HG03039 (cell line): Measurements from ENCODE around the gene C3orf20.
"Not testable (repeated sequence)": the region's sequence is repeated elsewhere in the genome, so short reads cannot be mapped to it uniquely, and the experiment has no call there.

ENCODE experiments used
- ATAC-seq: cut with Tn5 transposase; IDR thresholded peaks from one replicate; pipeline ENCODE4 v1.9.1; 2021; ENCODE audit warnings: mild to moderate bottlenecking, moderate library complexity; ENCODE audit not compliant: unreplicated experiment

C3orf20 gene

GRCh38 chr3:14752979-14753378, 78.0 kb downstream of the C3orf20 start:
- ATAC-seq, result not testable (repeated sequence)

GRCh38 chr3:14757153-14757700, 82.3 kb downstream of the C3orf20 start:
- no peak for ATAC-seq

GRCh38 chr3:14758297-14758696, 83.4 kb downstream of the C3orf20 start:
- no peak for ATAC-seq

- ATAC-seq, result no peak
These were observed 84.0 kb downstream of the C3orf20 start for GRCh38 chr3:14758959-14759358.

DNA sequence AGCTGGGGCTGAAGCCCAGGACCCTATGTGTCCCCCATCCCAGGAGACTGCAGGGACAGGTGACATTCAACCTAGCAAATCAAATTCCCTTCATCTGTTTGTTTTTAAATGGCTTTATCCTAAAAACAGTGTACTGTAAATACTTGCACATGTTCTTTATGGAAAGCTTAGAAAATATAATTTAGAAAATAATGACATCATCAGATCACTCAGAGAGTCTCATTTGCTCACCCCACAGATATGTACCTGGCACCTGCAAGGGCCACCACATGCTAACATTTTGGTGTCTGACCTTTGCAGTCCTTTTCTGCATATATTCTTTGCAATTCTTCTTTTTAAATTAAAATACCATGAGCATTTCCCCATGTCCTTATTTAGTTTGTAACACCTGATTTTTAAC, 85.2 kb downstream of the C3orf20 start:
- no peak for ATAC-seq

GRCh38 chr3:14761121-14761672, 86.3 kb downstream of the C3orf20 start:
- ATAC-seq, result no peak

GRCh38 chr3:14761866-14762265, 86.9 kb downstream of the C3orf20 start:
- no peak for ATAC-seq

DNA sequence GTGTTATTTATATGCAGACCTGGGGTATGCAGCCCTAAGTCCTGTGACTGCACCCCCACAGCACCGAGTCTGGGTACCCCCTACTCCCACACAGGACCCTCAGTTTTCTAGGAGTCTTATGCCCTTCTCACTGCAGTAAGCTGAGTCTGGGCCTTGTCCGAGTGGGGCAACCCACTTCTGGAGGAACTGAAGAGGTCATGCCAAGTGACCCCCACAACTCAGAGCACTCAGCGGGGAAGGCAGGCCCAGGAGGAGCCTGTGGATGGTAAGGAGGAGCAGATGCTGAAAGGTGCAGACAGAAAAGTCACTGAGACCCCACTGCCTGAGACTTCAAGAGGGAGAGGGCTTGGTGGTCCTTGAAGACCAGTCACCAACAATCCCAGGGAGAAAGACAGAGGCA, 87.8 kb downstream of the C3orf20 start:
- ATAC-seq, result no peak

- no peak for ATAC-seq
These were observed 89.6 kb downstream of the C3orf20 start for GRCh38 chr3:14764331-14765059.

DNA sequence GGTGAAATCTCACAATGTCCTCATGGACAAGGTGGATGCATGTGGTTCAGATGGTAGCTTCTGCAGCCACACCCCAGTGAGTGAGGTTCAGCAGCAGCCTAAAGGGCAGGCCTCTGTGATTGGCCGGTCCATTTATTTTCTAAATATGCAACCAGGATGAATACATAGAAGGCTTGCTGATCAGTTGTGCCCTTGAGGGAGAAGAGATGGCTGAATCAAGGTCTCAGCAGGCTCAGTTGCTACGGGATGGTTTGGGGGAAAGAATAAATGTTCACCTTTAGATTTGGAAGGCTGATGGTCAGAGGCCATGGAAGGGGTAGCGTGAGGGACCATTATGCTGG, 90.1 kb downstream of the C3orf20 start:
- no peak for ATAC-seq

DNA sequence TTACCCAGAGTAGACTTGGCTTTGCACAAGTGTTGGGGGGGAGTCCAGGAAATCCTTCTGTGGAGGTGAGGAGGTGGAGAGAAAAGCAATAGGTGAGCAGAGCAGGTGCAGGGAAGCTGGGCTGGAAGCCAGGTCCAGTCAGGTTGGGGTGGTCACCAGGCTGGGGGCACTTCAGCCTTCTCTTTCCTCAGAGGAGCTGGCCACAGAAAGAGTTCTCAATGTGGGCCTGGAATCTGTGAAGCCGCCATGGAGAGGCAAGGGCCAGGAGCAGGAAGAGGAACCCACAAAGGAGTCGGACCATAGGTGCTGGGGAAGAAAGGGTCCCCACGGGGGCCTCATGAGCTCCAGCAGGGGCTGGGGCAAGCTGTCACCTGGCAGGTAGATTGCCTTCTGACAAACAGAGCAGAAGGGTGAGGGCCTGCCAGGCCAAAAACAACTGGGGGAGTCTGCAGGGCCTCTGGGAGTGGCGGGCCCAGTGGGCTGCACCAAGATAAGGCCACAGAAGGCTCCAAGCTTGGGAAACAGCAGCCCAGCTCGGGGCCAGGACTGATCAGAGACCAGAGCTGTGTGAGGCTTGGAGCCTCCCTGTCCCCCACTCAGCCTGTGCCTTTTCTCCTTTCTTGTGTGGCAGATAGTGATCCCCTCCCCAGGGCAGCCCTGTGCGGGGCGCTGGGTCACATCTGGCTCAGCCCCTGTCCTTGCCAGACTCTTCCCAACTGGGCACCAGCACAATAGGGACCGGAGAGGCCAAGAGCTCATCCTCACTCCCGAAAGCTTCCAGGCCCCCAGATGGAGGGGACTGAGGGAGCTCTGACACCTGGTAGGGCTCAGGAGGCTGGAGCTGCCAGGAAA, 90.9 kb downstream of the C3orf20 start:
- no peak for ATAC-seq

DNA sequence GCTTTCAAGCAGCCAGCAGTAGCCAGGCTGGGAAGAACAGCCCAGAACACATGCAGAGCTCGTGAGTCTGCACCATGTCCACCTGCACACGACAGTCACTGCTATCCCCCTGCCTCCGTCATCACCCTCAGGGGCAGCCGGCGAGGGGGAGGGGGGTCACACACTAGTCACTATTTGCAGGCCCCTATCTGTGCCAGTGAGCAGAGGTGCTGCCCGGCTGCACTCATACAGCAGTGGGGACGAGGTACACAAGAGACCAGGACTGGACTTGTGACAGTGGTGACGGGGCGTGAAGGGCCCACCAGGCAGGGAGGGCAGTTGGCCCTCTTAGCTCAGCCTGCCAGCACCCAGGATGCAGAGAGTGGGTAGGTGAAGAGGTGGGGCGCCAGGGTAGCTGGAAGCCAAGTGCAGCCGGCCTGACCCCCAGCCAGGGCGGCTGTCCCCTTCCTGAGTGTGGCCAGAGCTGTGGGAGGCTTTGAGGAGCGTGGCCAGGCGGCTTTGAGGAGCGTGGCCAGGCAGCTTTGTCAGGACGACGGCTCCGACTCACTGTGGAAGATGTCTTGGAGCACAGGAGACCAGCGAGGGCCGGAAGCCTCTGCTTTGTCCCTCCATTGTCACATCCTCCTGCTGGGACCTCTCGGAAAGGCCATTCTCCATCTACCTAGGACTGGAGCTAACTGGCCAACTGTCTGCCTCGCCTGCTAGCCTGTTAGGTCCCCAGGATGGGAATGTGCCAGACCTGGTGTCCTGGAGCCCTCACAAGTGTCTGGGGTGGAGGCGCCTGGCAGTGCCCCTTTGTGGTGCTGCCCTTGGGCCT, 91.7 kb downstream of the C3orf20 start:
- no peak for ATAC-seq

DNA sequence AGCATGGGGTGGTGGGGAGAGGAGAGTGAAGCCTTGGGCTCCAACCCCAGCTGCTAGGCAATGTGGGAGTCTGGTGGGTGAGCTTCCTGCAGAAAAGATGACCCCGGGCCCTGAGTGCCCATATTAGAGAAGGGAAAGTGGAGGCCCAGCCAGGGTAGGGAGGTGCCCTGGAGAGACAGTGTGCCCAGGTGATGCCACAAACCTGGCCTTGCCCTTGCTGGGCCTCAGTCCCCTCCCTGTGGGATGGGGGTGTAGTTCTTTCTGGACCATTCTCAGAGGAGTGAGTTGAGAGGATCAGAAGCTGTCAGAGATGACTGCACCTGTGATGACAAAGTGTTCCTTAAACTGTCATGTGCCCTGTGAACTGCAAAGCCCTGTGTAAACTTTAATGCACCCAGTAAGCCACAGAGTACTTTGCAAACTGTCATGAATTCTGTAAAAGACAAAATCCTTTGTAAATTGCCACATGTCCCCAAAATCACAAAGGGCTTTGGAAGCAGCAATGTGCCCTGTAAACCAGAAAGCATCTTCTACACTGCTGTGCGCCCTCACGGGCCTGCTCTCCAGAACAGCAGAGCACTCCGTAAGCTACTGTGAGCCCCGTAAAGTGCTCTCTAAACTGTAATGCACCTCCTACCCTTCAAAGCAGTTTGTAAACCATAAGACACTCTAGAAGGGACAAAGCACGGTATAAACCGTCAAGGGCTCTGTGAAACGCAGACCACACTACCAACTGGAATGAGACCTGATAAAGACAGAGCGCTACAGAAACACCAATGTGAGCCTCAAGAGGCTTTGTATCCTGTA, 92.5 kb downstream of the C3orf20 start:
- ATAC-seq, result no peak

GRCh38 chr3:14768182-14768790, 93.3 kb downstream of the C3orf20 start:
- no peak for ATAC-seq

DNA sequence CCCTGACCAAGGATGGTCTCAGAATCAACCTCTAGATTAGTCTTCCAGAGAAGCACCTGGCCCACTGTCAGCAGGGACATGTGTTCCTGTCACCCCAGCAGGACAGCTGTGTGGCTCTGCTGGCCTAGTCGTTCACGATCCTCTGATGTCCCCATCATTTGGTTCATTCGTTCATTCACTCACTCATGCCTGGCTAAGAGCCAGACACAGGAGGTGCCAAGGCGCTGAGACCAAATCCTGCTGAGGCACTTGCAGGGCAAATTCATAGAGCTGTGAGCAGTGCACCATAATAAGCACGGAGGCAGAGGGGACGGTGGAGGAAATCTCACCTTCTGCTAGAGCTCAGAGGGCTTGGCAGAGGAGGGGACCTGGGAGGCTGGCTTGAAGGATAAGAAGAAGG, 93.9 kb downstream of the C3orf20 start:
- ATAC-seq, result no peak

DNA sequence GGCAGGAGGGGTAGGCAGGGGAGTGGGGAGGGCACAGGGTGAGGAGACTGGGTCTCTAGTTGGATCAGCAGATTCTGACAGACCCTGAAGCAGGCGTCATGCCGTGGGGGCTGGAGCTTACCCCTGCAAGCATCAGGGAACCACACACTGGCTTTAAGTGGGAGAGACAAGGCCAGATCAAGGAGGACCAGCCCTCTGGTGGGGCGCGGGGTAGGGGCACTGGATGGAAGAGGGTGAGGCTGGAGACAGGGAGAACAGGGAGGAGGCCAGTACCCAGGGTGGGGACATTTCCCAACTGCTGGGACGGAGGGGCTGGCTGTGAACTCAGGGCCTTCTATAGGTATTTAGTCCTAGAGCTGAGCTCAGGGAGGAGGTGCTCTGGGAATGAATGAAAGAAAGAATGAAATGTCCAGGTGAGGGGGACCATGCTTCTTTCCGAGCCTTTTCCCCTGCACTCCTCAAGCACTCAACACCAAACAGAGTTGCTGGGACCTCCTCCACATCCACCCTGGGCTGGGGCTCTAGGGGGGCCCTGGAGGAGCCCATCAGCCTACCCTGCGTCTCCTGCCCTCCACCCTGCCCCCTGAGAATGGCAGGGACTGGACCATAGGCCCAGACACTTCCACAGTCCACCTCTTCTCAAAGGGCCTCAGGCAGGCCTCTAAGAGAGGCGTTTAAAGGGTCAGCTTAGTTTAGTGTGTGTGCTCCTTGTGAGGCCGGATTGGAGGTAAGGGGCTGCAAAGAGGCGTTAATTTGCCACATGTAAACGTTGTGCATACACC, 94.8 kb downstream of the C3orf20 start:
- no peak for ATAC-seq

GRCh38 chr3:14770591-14770990, 95.7 kb downstream of the C3orf20 start:
- no peak for ATAC-seq

DNA sequence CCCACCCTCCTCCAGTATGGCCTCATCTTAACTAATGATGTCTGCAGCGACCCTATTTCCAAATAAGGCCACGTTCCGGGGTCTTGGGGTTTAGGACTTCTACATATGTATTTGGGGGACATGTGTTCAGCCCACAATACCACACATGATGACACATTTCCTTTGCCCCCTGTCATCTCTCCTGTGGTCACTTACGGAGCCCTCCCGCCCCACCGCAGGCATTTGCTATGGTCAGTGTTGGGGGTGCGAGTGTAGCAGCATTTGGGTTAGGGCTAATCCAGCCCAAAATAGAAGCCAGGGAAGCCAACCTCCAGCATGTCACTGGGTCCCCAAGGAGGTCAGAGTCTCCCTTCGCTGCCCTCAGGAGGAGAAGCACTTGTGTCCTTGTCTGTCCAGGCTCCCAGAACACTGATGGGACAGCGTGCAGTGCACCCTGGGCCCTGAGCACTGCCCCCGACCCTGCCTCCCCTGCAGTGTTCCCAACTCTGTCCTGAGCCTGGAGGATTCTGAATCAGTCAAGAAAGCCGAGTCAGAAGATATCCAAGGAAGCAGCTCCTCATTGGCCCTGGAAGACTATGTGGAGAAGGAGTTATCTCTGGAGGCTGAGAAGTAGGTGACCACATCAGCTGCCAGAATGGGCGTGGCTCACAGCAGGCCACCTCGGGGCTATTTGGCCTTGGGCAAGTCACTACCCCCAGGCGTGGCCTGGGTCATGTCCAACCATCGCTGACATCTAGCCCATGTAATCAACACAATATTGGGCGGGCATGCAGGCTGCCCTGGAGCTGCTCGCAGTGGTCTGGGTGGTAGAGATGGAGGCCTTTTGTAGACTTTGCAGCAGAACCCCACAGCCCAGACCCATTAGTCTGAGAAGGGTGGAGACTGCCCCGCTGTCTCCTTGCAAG, 96.9 kb downstream of the C3orf20 start:
- no peak for ATAC-seq
